ENCODE results near the gene ADAT3. TPM values are rescaled to one million over a fixed set of nuclear protein-coding genes. Genes with fewer than 3 reads are reported as not detected.

Gene ADAT3
- total RNA-seq, 1 experiment from 2014 or later: 1.3 TPM

DNA sequence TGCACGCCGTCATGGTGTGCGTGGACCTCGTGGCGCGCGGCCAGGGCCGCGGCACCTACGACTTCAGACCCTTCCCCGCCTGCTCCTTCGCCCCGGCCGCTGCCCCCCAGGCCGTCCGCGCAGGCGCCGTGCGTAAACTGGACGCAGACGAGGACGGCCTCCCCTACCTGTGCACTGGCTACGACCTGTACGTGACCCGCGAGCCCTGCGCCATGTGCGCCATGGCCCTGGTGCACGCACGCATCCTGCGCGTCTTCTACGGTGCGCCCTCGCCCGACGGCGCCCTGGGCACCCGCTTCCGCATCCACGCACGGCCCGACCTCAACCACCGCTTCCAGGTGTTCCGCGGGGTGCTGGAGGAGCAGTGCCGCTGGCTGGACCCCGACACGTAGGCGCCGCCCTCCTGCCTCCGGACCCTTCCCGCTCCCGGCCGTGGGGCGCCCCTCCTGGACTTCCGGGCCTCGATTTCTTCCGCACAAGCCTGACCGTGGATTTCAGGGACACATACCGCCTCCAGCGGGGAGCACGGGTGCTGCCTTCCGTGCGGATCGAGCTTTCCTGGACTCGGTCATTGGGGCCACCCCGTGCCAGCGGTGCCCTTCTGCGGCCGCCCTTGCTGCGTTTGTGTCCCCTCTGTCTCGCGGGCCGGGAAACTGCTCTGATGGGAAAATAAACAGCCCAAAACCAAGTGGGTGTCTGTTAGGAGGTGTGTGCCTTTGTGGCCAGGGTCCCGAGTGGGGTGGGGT, 7.7 kb downstream of the ADAT3 start:
- DNase-seq (ENCODE audit: low read depth): no peak

- no peak for DNase-seq (ENCODE audit: low read depth)
These were observed 8.8 kb downstream of the ADAT3 start for GRCh38 chr19:1913781-1914577.

- no peak for DNase-seq (ENCODE audit: low read depth)
These were observed 9.7 kb downstream of the ADAT3 start for GRCh38 chr19:1914826-1915341.

DNA sequence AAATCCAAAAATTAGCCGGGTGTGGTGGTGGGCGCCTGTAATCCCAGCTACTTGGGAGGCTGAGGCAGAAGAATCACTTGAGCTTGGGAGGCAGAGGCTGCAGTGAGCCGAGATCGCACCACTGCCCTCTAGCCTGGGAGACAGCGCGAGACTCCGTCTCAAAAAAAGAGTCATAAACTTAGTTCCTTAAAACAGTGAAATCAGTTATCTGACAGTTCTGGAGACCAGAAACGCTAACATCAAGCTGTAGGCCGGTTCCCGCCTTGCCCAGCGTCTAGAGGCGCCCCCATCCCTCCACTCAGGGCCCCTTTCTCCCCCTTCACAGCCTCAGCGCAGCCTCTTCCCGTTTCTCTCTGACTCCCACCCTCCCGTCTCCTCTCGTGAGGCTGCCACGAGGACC, 11.9 kb downstream of the ADAT3 start:
- DNase-seq (ENCODE audit: low read depth): no peak

DNA sequence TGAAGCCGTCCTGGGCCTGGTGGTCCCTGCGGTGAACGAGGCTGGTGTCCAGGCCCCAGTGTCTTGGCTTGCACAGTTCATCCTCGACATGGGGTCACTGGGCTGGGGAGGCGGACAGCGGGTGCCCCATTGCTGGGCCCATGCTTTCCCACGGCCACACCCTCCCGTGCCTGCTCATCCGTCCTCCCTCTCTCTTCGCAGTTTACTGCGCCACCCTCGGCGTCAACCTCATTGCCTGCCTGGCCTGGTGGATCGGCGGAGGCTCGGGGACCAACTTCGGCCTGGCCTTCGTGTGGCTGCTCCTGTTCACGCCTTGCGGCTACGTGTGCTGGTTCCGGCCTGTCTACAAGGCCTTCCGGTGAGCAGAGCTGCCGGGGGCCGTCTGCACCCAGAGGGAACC, 12.7 kb downstream of the ADAT3 start:
- no peak for DNase-seq (ENCODE audit: low read depth)

GRCh38 chr19:1918975-1919374, 13.8 kb downstream of the ADAT3 start:
- no peak for DNase-seq (ENCODE audit: low read depth)

GRCh38 chr19:1920644-1921043, 15.4 kb downstream of the ADAT3 start:
- DNase-seq (ENCODE audit: low read depth): no peak

GRCh38 chr19:1921326-1921725, 16.1 kb downstream of the ADAT3 start:
- DNase-seq (ENCODE audit: low read depth): no peak

DNA sequence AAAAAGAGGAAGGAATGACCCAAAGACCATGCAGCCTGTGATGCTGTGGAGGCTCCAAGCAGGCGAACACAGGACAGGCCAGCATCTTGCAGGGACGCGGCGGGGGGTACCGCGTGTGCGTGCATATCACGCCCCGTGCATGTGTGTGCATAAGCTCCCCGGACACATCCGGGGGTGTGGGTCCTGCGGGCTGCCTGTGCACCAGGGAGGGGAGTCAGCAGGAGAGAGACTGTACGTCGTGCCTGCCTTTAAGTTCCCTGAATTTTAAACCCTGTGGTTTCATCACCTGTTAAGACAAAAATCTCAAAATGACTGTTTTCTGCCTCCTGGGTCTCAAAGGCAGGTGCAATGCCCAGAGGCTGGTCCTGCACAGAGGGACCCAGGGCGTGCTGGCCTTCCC, 16.6 kb downstream of the ADAT3 start:
- DNase-seq (ENCODE audit: low read depth): no peak

DNA sequence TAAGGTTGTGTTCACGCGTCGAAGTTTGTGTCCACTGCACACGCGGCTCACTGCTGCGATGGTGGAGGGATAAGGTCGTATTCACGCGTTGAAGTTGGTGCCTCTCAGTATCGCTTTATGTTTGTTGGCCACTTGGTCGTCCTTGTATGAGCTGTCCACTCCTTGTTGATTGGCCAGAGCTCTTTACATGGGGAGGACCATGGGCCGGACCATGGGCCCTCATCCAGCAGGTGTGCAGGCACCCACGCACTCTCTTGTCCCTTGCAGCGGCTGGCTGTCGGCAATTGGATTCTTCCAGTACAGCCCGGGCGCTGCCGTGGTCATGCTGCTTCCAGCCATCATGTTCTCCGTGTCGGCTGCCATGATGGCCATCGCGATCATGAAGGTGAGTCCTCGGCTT, 17.6 kb downstream of the ADAT3 start:
- no peak for DNase-seq (ENCODE audit: low read depth)

DNA sequence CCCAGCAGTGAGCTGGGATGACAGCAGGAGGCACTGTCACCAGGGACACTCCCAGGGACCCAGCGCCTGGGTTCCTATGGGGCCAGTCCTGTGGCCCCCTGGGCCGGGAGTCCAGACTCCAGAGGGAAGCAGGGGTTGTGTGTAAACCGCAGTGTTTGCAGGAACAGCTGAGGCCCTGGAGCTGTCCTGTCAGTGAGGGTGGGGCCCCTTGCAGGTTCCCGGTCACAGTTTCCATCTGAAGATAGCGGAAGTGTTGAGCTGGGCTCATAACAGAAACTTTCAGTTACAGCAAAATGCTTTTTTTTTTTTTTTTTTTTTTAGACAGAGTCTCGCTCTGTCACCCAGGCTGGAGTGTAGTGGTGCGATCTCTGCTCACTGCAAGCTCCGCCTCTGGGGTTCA, 18.1 kb downstream of the ADAT3 start:
- DNase-seq (ENCODE audit: low read depth): no peak

DNA sequence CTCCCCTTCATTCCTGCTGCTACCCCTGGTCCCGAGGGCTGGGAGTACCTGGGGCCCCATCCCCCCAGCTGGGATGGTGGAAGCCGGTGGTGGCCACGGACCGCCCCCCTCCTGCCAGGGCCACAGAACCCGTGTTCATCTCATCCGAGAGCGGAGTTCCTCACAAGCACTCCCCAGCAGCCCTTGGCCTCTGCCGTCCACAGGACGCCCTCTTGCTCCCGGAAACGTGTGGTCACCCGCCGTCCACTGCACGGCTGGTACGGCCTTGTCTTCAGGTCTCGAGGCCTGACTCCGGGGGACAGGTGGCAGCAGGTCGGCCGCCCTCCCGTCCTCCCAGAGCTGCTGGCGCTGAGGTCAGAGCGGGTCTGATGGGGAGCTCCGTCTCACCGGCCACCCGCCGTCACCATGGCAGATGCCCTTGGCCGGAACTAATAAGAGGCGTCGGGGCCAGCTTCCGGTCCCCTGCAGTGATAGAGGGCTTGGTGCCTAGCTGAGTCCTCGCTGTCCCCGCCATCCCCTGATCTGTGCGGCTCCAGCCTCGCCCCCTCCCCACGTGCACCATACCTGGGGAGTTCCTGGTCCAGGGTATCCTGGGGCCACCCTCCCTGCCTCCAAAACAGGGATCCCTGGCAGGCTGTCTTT, 19.2 kb downstream of the ADAT3 start:
- no peak for DNase-seq (ENCODE audit: low read depth)

DNA sequence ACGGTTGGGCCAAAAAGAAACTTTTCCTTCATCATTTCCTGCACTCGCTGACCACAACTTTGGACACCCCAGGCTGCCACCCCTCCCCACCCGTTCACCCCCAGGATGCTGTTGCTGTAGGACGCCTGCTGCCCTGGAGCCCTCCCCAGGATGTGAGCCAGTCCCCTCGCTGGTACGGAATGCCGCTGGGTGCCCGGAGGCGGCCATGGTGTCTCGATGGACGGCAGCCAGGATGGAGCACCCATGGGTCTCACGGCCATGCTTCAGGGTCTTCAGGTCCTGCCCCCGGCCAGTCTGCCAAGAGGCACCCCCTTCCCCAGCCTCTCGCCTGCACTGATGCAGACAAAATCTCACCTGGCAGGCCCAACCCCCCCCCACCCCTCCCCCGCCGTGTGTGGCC, 20.3 kb downstream of the ADAT3 start:
- no peak for DNase-seq (ENCODE audit: low read depth)

- DNase-seq (ENCODE audit: low read depth): peak; percentile 66
These were observed 24.0 kb downstream of the ADAT3 start for GRCh38 chr19:1929021-1929742.

- DNase-seq (ENCODE audit: low read depth): no peak
These were observed 26.2 kb downstream of the ADAT3 start for GRCh38 chr19:1931445-1931844.

DNA sequence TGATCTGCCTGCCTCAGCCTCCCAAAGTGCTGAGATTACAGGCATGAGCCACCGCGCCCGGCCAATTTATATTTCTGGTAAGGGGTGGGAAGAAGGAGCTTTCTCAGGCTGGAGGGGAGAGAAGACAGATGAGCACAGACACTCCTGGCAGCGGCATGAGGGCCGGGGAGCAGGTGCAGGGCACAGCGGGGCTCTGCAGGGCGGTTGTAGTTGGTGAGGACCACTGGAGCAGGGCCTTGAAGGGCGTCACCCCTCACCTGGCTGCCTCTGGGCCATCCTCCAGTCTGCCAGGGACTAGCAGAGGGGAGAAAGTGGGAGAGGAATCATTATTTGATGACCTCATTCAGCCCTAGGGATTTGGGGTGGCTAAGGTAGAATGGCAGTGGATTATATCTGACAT, 27.2 kb downstream of the ADAT3 start:
- no peak for DNase-seq (ENCODE audit: low read depth)

DNA sequence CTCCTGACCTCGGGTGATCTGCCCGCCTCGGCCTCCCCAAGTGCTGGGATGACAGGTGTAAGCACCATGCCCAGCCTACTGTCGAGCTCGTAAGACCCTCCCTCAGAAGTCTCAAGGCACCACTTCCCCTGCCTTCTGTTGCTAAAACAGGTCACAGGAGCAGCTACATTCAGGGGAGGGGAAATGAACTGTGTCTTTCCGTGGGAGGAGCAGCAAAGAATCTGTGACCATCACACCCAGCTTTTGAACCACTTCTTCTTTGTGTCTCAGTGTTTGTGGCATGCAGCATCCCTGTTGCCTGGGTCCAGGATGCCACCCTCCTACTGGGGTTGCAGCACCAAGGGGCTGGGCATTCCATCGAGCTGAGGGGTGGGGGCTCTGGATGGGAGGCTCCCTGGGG, 28.0 kb downstream of the ADAT3 start:
- no peak for DNase-seq (ENCODE audit: low read depth)

DNA sequence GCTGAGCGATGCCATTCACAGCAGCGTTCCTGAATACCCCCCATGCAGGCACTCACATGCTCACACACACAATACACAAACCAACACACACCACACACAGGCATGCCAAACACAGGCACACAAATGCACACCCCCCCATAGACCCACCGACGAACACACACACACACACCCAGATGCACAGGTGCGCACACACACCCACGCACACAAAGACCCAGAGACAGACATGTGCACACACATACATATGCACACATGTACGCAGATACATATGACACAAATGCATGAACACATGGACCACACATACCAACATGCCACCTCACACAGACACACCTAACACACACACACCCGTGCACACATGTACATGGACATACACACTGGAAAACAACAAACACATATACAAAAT, 28.7 kb downstream of the ADAT3 start:
- DNase-seq (ENCODE audit: low read depth): no peak

- DNase-seq (ENCODE audit: low read depth): peak; percentile 45
These were observed 30.4 kb downstream of the ADAT3 start for GRCh38 chr19:1935484-1936208.

DNA sequence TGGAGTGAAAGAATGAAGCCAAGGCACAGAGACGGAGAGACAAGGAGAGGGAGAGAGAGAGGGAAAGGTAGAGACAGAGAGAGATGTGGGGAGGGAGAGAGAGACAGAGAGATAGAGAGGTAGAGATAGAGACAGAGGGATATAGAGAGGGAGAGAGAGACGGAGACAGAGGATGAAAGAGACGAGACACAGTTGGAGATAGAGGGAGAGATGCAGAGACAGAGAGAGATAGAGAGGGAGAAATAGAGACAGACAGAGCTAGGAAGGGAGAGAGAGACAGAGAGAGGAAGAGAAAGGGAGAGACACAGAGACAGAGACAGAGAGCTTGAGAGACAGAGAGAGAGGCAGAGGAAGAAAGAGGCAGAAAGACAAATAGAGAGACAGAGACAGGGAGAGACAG, 31.2 kb downstream of the ADAT3 start:
- no peak for DNase-seq (ENCODE audit: low read depth)

- DNase-seq (ENCODE audit: low read depth): no peak
These were observed 31.9 kb downstream of the ADAT3 start for GRCh38 chr19:1936916-1937610.

All from RPMI7951 (cell line).